Activated T-helper 9 cell treated with anti-CD3 and anti-CD28 coated beads, Interleukin-2, amount 50 U/mL, for 16 hours (primary cell): ENCODE measurements around the gene ASNS.

ENCODE experiments used
- DNase-seq: peaks from one replicate; pipeline ENCODE4 v3.0.0-alpha.2; 2020; ENCODE audit warnings: low read depth

The ASNS gene

GRCh38 chr7:97842772-97843345 is 29.3 kb downstream of the ASNS start:
- DNase-seq: no peak

- no peak for DNase-seq
These were observed 30.2 kb downstream of the ASNS start for GRCh38 chr7:97842006-97842405.

GRCh38 chr7:97835296-97836138 is 36.7 kb downstream of the ASNS start:
- DNase-seq: peak; percentile 27

GRCh38 chr7:97819161-97819560 is 53.0 kb downstream of the ASNS start:
- no peak for DNase-seq

- DNase-seq: no peak
These were observed 54.0 kb downstream of the ASNS start for GRCh38 chr7:97818066-97818663.
